Stomach (tissue), 9 donors: ENCODE data around the gene ADCY5. TPM values are rescaled to one million over a fixed set of nuclear protein-coding genes. Genes with fewer than 3 reads are reported as not detected.

ENCODE experiments used
- DNase-seq, 2 donors: peaks; one replicate each; pipeline versions ENCODE4 v3.0.0 to v3.0.0-alpha.2; 2013 to 2019
- H3K27ac ChIP-seq, 5 donors: fragments of 200-600 bp in 4 of 5; sonication (generic) in 4 of 5; one replicate each; pipeline ENCODE4 v1.5.1; 2013 to 2019; ENCODE audit warnings: mild to moderate bottlenecking in 1 of 5, moderate library complexity in 1 of 5
- H3K27me3 ChIP-seq, 3 donors: fragments of 200-600 bp; sonication (generic); one replicate each; pipeline ENCODE4 v1.5.1; 2017 to 2019; ENCODE audit warnings: mixed run types in 1 of 3
- H3K36me3 ChIP-seq, 4 donors: fragments of 200-600 bp; sonication (generic); 1 replicate in 3 of 4; 2 replicates in 1 of 4; pipeline ENCODE4 v1.5.1; 2016 to 2019
- H3K4me1 ChIP-seq, 4 donors: fragments of 200-600 bp; sonication (generic); one replicate each; pipeline ENCODE4 v1.5.1; 2016 to 2019
- H3K4me3 ChIP-seq, 4 donors: fragments of 200-600 bp; sonication (generic) in 3 of 4; one replicate each; pipeline ENCODE4 v1.5.1; 2016 to 2019; ENCODE audit warnings: mild to moderate bottlenecking in 1 of 4
- H3K9me3 ChIP-seq, 4 donors: fragments of 200-600 bp; sonication (generic); one replicate each; pipeline ENCODE4 v1.5.1; 2016 to 2019
- EP300 ChIP-seq: sonication (generic); formaldehyde crosslinking; IDR thresholded peaks from one replicate; pipeline ENCODE4 v1.6.1; 2017; ENCODE audit warnings: antibody characterized with exemption
- POLR2A ChIP-seq, 4 donors: fragments of 450-650 bp; IDR thresholded peaks; one replicate each; pipeline ENCODE4 v1.6.1; 2016; ENCODE audit warnings: antibody characterized with exemption in 4 of 4, control low read depth in 2 of 4, mild to moderate bottlenecking in 1 of 4, moderate library complexity in 1 of 4
- POLR2AphosphoS5 ChIP-seq, 3 donors: sonication (generic); formaldehyde crosslinking; IDR thresholded peaks; one replicate each; pipeline ENCODE4 v1.6.1; 2016; ENCODE audit warnings: antibody characterized with exemption in 3 of 3
- WGBS, 5 donors: extraction: QIAGEN DNeasy Blood & Tissue Kit in 3 of 5; methylation state at CpG; one replicate each; pipeline versions ENCODE4 v1.1.5 to v1.1.7; 2013 to 2018; 5-methylcytosine and 5-hydroxymethylcytosine counted together
- intact Hi-C: fragments of 100-400 bp; cut with DNase I; formaldehyde crosslinking; loops from one replicate; pipeline ENCODE4 v1.15.1; 2023; ENCODE audit warnings: low total_unique reads
- polyA plus RNA-seq, 3 donors: library from polyadenylated mRNA; stranded (reverse); fragments of 200-250 nt; gene quantifications; one replicate each; pipeline ENCODE4 v1.2.3, GENCODE V29; 2013
- total RNA-seq, 5 donors: library from RNA; depleted of rRNA; stranded (reverse); fragments of >200 nt; gene quantifications; one replicate each; pipeline versions ENCODE4 v1.1.0 to v1.2.3, GENCODE V29; 2014 to 2016
- TF ChIP-seq, protein P1 (sequence below), 7 experiments: fragments of 450-650 bp in 4 of 7; fragments of 200-600 bp in 3 of 7; sonication (generic) in 3 of 7; IDR thresholded peaks; one replicate each; pipeline ENCODE4 v1.5.1; 2016 to 2019; ENCODE audit warnings: antibody characterized with exemption in 7 of 7, control low read depth in 2 of 7, mild to moderate bottlenecking in 1 of 7
- donor health status: healthy with polysubstance abuse.
- donor health status: Bipolar disorder and iron deficiency.
- donor health status: healthy.

The ADCY5 gene
- total and polyA plus RNA-seq, 8 donors, result 1.8 to 79.9 (median 16.3) TPM

- Histone ChIP-seq H3K9me3 (no peaks in the 10 kb centered on the region), H3K4me3 (no peak overlapping the region), H3K27me3 (peaks cover 0 to 29% (median 0%) of the 10 kb centered on the region in 3 donors), H3K27ac (peak overlapping the region in 2 of 5 donors; percentile 42 to 51), H3K36me3 (no peaks in the 10 kb centered on the region), H3K4me1 (peaks cover 0 to 77% (median 24%) of the 10 kb centered on the region in 4 donors)
- intact Hi-C loops, result no loop called here
- WGBS, 5 donors, result 76 to 84% (median 78%) methylated on average over 12 of the region's 12 CpGs
- DNase-seq, result no peak
- TF ChIP-seq POLR2AphosphoS5 (IDR thresholded peaks at IDR 0.05) (no peak), EP300 (no peak), POLR2A (IDR thresholded peaks at IDR 0.05) (no peak)
- TF ChIP-seq, protein P1, sequence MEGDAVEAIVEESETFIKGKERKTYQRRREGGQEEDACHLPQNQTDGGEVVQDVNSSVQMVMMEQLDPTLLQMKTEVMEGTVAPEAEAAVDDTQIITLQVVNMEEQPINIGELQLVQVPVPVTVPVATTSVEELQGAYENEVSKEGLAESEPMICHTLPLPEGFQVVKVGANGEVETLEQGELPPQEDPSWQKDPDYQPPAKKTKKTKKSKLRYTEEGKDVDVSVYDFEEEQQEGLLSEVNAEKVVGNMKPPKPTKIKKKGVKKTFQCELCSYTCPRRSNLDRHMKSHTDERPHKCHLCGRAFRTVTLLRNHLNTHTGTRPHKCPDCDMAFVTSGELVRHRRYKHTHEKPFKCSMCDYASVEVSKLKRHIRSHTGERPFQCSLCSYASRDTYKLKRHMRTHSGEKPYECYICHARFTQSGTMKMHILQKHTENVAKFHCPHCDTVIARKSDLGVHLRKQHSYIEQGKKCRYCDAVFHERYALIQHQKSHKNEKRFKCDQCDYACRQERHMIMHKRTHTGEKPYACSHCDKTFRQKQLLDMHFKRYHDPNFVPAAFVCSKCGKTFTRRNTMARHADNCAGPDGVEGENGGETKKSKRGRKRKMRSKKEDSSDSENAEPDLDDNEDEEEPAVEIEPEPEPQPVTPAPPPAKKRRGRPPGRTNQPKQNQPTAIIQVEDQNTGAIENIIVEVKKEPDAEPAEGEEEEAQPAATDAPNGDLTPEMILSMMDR (IDR thresholded peaks at IDR 0.05), result no peak
Measured at GRCh38 chr3:123348471-123349200, 100.3 kb downstream of the ADCY5 start.

DNA sequence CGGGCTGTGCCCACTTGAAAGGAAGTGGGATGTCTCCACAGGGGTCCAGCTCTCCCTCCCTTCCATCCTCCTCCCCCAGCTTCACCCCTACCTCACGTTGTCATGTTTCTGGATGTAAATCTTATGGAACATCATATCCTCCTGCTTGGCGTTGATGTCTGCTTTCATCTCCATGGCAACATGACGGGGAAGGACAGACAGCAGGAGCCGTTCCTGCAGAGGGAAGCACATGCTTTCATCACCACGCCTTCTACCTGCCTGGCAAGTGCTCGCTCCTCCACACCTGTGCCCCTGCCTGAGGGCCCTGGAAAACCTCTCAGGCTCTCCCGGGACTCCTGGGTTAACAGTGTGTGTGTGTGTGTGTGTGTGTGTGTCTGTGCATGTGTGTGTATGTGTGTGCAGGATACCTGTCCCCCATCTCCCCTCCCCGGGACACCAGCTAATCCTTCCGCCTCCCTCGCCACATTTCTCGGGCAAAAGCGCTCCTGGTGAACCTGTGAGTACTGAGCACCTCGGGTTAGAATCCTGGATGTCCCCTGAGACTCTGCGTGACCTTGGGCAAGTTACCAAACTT is 101.1 kb downstream of the ADCY5 start:
- Histone ChIP-seq H3K9me3 (no peaks in the 10 kb centered on the region), H3K27ac (peak overlapping the region in 2 of 5 donors; percentile 55 to 77), H3K36me3 (no peaks in the 10 kb centered on the region), H3K4me3 (no peak overlapping the region), H3K27me3 (peaks cover 0 to 29% (median 0%) of the 10 kb centered on the region in 3 donors), H3K4me1 (peaks cover 0 to 81% (median 27%) of the 10 kb centered on the region in 4 donors)
- DNase-seq, result no peak
- intact Hi-C loops, result no loop called here
- TF ChIP-seq POLR2A (IDR thresholded peaks at IDR 0.05) (no peak), POLR2AphosphoS5 (IDR thresholded peaks at IDR 0.05) (no peak), EP300 (no peak)
- TF ChIP-seq, protein P1 (IDR thresholded peaks at IDR 0.05), result no peak
- WGBS, 5 donors, result 55 to 68% (median 63%) methylated on average over 14 to 15 of the region's 15 CpGs

DNA sequence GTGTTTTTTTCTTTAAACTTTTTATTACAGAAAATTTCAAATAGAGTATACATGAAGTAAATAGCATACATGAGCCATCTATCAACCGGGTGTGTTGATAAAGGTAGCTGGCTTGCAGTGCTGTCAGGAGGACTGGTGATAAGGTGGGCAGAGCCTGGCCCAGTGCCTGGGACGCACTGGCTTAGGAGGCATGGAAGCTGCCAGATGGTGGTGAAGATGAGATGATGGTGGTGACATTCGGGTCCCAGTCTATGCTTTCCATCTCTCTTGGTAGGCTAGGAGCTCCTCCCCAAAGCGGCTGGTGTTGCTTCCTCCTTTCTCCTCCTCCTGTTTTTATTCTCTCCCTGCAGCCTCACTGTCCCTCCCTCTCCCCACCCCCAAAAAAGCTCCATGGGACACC is 101.7 kb downstream of the ADCY5 start:
- 41 to 64% (median 58%) methylated on average over 4 of the region's 4 CpGs for WGBS, 5 donors
- intact Hi-C loops, result no loop called here
- peaks cover 0 to 80% (median 27%) of the 10 kb centered on the region in 4 donors for H3K4me1 ChIP-seq
- H3K4me3 ChIP-seq, result no peak overlapping the region
- DNase-seq, result no peak
- peaks cover 0 to 28% (median 0%) of the 10 kb centered on the region in 3 donors for H3K27me3 ChIP-seq
- peak overlapping the region in 2 of 5 donors; percentile 55 to 77 for H3K27ac ChIP-seq
- H3K9me3 ChIP-seq, result no peaks in the 10 kb centered on the region
- no peaks in the 10 kb centered on the region for H3K36me3 ChIP-seq
- TF ChIP-seq, protein P1 (IDR thresholded peaks at IDR 0.05), result no peak
- TF ChIP-seq EP300 (no peak), POLR2AphosphoS5 (IDR thresholded peaks at IDR 0.05) (no peak), POLR2A (IDR thresholded peaks at IDR 0.05) (no peak)

DNA sequence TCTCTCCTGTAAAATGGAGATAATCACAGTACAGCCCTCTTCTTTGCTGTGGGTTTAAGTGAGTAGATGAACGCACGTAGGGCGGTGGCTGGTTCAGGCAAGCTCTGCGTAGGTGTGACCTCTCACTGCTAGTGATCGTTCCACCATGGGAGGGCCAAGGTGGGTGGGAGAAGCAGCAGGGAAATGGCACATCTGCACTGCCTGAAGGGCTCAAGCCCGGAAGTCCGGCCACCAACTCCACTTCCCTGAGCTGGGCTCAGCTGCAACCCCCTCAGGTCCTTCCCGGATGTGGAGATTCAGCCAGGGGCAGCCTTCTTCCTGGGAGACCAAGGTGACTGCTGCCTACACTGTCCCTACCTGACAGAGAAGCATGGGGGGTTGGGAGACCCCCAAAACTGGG is 102.9 kb downstream of the ADCY5 start:
- peak overlapping the region in 3 of 5 donors; percentile 29 to 77 (median 55) for H3K27ac ChIP-seq
- TF ChIP-seq, protein P1 (IDR thresholded peaks at IDR 0.05), result no peak
- TF ChIP-seq EP300, result no peak
- TF ChIP-seq POLR2AphosphoS5 (IDR thresholded peaks at IDR 0.05), result no peak
- no peak for TF ChIP-seq POLR2A (IDR thresholded peaks at IDR 0.05)
- intact Hi-C loops, result no loop called here
- H3K4me3 ChIP-seq, result no peak overlapping the region
- H3K27me3 ChIP-seq, result peaks cover 0 to 22% (median 0%) of the 10 kb centered on the region in 3 donors
- no peak for DNase-seq
- no peaks in the 10 kb centered on the region for H3K36me3 ChIP-seq
- peaks cover 0 to 73% (median 24%) of the 10 kb centered on the region in 4 donors for H3K4me1 ChIP-seq
- H3K9me3 ChIP-seq, result no peaks in the 10 kb centered on the region
- WGBS, 5 donors, result 76 to 89% (median 86%) methylated on average over 8 of the region's 8 CpGs
